Measurements from ENCODE around the gene SBNO1.
"Not testable (repeated sequence)": the region's sequence is repeated elsewhere in the genome, so short reads cannot be mapped to it uniquely, and the experiment has no call there.

Gene SBNO1

GRCh38 chr12:123368431-123368830 is 3.8 kb upstream of the SBNO1 start:
- not testable (repeated sequence) for H3K4me3 ChIP-seq (ENCODE audit: low read depth, low read length); H3K27me3 ChIP-seq (ENCODE audit: insufficient read depth, low read length)
- H3K79me2 ChIP-seq (ENCODE audit: control insufficient read depth, insufficient read depth, low read length, unreplicated experiment), result peaks cover 12% of the 10 kb centered on the region

GRCh38 chr12:123367511-123367910 is 2.9 kb upstream of the SBNO1 start:
- H3K27ac ChIP-seq (ENCODE audit: low read depth, low read length), result no peak overlapping the region
- peaks cover 21% of the 10 kb centered on the region for H3K79me2 ChIP-seq (ENCODE audit: control insufficient read depth, insufficient read depth, low read length, unreplicated experiment)
- peaks cover 5% of the 10 kb centered on the region for H3K4me1 ChIP-seq (ENCODE audit: control insufficient read depth, insufficient read depth, low read length, unreplicated experiment)
- H2AFZ ChIP-seq (ENCODE audit: low read length, unreplicated experiment), result no peak overlapping the region
- no peaks in the 10 kb centered on the region for H3K36me3 ChIP-seq (ENCODE audit: insufficient read depth, low read length)
- no peak overlapping the region for H3K4me3 ChIP-seq (ENCODE audit: low read depth, low read length)
- H3K27me3 ChIP-seq (ENCODE audit: insufficient read depth, low read length), result no peaks in the 10 kb centered on the region

More at GRCh38 chr12:123368431-123368830, 3.8 kb upstream of the SBNO1 start:
- not testable (repeated sequence) for H3K36me3 ChIP-seq (ENCODE audit: insufficient read depth, low read length); H3K27ac ChIP-seq (ENCODE audit: low read depth, low read length); H2AFZ ChIP-seq (ENCODE audit: low read length, unreplicated experiment); H3K4me1 ChIP-seq (ENCODE audit: control insufficient read depth, insufficient read depth, low read length, unreplicated experiment)

- peak overlapping the region; percentile 93 for H3K27ac ChIP-seq (ENCODE audit: low read depth, low read length)
- H3K36me3 ChIP-seq (ENCODE audit: insufficient read depth, low read length), result no peaks in the 10 kb centered on the region
- H3K27me3 ChIP-seq (ENCODE audit: insufficient read depth, low read length), result no peaks in the 10 kb centered on the region
- peaks cover 5% of the 10 kb centered on the region for H3K4me1 ChIP-seq (ENCODE audit: control insufficient read depth, insufficient read depth, low read length, unreplicated experiment)
- H3K79me2 ChIP-seq (ENCODE audit: control insufficient read depth, insufficient read depth, low read length, unreplicated experiment), result peaks cover 42% of the 10 kb centered on the region
- H3K4me3 ChIP-seq (ENCODE audit: low read depth, low read length), result peak overlapping the region; percentile 87
- peak overlapping the region; percentile 94 for H2AFZ ChIP-seq (ENCODE audit: low read length, unreplicated experiment)
Observed at GRCh38 chr12:123365025-123365917, 624 bp upstream of the SBNO1 start.

- Histone ChIP-seq H3K27ac (ENCODE audit: low read depth, low read length) (peak overlapping the region; percentile 93), H3K79me2 (ENCODE audit: control insufficient read depth, insufficient read depth, low read length, unreplicated experiment) (peaks cover 55% of the 10 kb centered on the region), H3K4me1 (ENCODE audit: control insufficient read depth, insufficient read depth, low read length, unreplicated experiment) (peaks cover 5% of the 10 kb centered on the region), H3K4me3 (ENCODE audit: low read depth, low read length) (peak overlapping the region; percentile 87), H3K36me3 (ENCODE audit: insufficient read depth, low read length) (no peaks in the 10 kb centered on the region), H2AFZ (ENCODE audit: low read length, unreplicated experiment) (peak overlapping the region; percentile 77), H3K27me3 (ENCODE audit: insufficient read depth, low read length) (no peaks in the 10 kb centered on the region)
Observed at GRCh38 chr12:123363740-123364531, 711 bp downstream of the SBNO1 start.

- Histone ChIP-seq H3K27ac (ENCODE audit: low read depth, low read length) (peak overlapping the region; percentile 93; the same call in 1 of the 2 replicates), H3K36me3 (ENCODE audit: insufficient read depth, low read length) (no peaks in the 10 kb centered on the region), H3K4me3 (ENCODE audit: low read depth, low read length) (peak overlapping the region; percentile 87), H3K27me3 (ENCODE audit: insufficient read depth, low read length) (no peaks in the 10 kb centered on the region), H2AFZ (ENCODE audit: low read length, unreplicated experiment) (no peak overlapping the region), H3K4me1 (ENCODE audit: control insufficient read depth, insufficient read depth, low read length, unreplicated experiment) (peaks cover 5% of the 10 kb centered on the region), H3K79me2 (ENCODE audit: control insufficient read depth, insufficient read depth, low read length, unreplicated experiment) (peaks cover 59% of the 10 kb centered on the region)
Observed at GRCh38 chr12:123363390-123363739, 1.3 kb downstream of the SBNO1 start.

GRCh38 chr12:123358035-123358434 is 6.6 kb downstream of the SBNO1 start:
- no peaks in the 10 kb centered on the region for H3K27me3 ChIP-seq (ENCODE audit: insufficient read depth, low read length)
- H3K36me3 ChIP-seq (ENCODE audit: insufficient read depth, low read length), result no peaks in the 10 kb centered on the region
- H3K4me1 ChIP-seq (ENCODE audit: control insufficient read depth, insufficient read depth, low read length, unreplicated experiment), result peaks cover 3% of the 10 kb centered on the region
- H3K4me3 ChIP-seq (ENCODE audit: low read depth, low read length), result no peak overlapping the region
- H3K79me2 ChIP-seq (ENCODE audit: control insufficient read depth, insufficient read depth, low read length, unreplicated experiment), result peaks cover 89% of the 10 kb centered on the region
- no peak overlapping the region for H3K27ac ChIP-seq (ENCODE audit: low read depth, low read length)
- no peak overlapping the region for H2AFZ ChIP-seq (ENCODE audit: low read length, unreplicated experiment)

- H3K79me2 ChIP-seq (ENCODE audit: control insufficient read depth, insufficient read depth, low read length, unreplicated experiment), result peaks cover 90% of the 10 kb centered on the region
- H3K27me3 ChIP-seq (ENCODE audit: insufficient read depth, low read length), result no peaks in the 10 kb centered on the region
- no peaks in the 10 kb centered on the region; the same call in 1 of the 2 replicates for H3K36me3 ChIP-seq (ENCODE audit: insufficient read depth, low read length)
- no peak overlapping the region for H3K4me3 ChIP-seq (ENCODE audit: low read depth, low read length)
- H2AFZ ChIP-seq (ENCODE audit: low read length, unreplicated experiment), result no peak overlapping the region
- no peaks in the 10 kb centered on the region for H3K4me1 ChIP-seq (ENCODE audit: control insufficient read depth, insufficient read depth, low read length, unreplicated experiment)
- H3K27ac ChIP-seq (ENCODE audit: low read depth, low read length), result no peak overlapping the region
Observed at GRCh38 chr12:123356159-123356670, 8.4 kb downstream of the SBNO1 start.

GRCh38 chr12:123354600-123354999 is 10.0 kb downstream of the SBNO1 start:
- no peak overlapping the region for H3K4me3 ChIP-seq (ENCODE audit: low read depth, low read length)
- H3K27me3 ChIP-seq (ENCODE audit: insufficient read depth, low read length), result no peaks in the 10 kb centered on the region
- peaks cover 87% of the 10 kb centered on the region for H3K79me2 ChIP-seq (ENCODE audit: control insufficient read depth, insufficient read depth, low read length, unreplicated experiment)
- no peak overlapping the region for H3K27ac ChIP-seq (ENCODE audit: low read depth, low read length)
- no peaks in the 10 kb centered on the region; the same call in 1 of the 2 replicates for H3K36me3 ChIP-seq (ENCODE audit: insufficient read depth, low read length)
- no peaks in the 10 kb centered on the region for H3K4me1 ChIP-seq (ENCODE audit: control insufficient read depth, insufficient read depth, low read length, unreplicated experiment)
- H2AFZ ChIP-seq (ENCODE audit: low read length, unreplicated experiment), result no peak overlapping the region

- Histone ChIP-seq H3K4me1 (ENCODE audit: control insufficient read depth, insufficient read depth, low read length, unreplicated experiment) (no peaks in the 10 kb centered on the region), H2AFZ (ENCODE audit: low read length, unreplicated experiment) (no peak overlapping the region), H3K27me3 (ENCODE audit: insufficient read depth, low read length) (no peaks in the 10 kb centered on the region), H3K79me2 (ENCODE audit: control insufficient read depth, insufficient read depth, low read length, unreplicated experiment) (peaks cover 65% of the 10 kb centered on the region), H3K4me3 (ENCODE audit: low read depth, low read length) (no peak overlapping the region), H3K36me3 (ENCODE audit: insufficient read depth, low read length) (no peaks in the 10 kb centered on the region; the same call in 1 of the 2 replicates), H3K27ac (ENCODE audit: low read depth, low read length) (no peak overlapping the region)
Observed at GRCh38 chr12:123351349-123351748, 13.3 kb downstream of the SBNO1 start.

- H3K4me3 ChIP-seq (ENCODE audit: low read depth, low read length), result no peak overlapping the region
- peaks cover 31% of the 10 kb centered on the region for H3K79me2 ChIP-seq (ENCODE audit: control insufficient read depth, insufficient read depth, low read length, unreplicated experiment)
- H3K36me3 ChIP-seq (ENCODE audit: insufficient read depth, low read length), result peaks cover 17% of the 10 kb centered on the region; the same call in 1 of the 2 replicates
- no peak overlapping the region for H2AFZ ChIP-seq (ENCODE audit: low read length, unreplicated experiment)
- no peak overlapping the region for H3K27ac ChIP-seq (ENCODE audit: low read depth, low read length)
- H3K27me3 ChIP-seq (ENCODE audit: insufficient read depth, low read length), result no peaks in the 10 kb centered on the region
- no peaks in the 10 kb centered on the region for H3K4me1 ChIP-seq (ENCODE audit: control insufficient read depth, insufficient read depth, low read length, unreplicated experiment)
Observed at GRCh38 chr12:123346946-123347345, 17.7 kb downstream of the SBNO1 start.

All from ACC112 (cell line).